Measurements from ENCODE around the gene DMP1. TPM values are rescaled to one million over a fixed set of nuclear protein-coding genes. Genes with fewer than 3 reads are reported as not detected.

Gene DMP1
- total RNA-seq, 1 donor: not detected

DNA sequence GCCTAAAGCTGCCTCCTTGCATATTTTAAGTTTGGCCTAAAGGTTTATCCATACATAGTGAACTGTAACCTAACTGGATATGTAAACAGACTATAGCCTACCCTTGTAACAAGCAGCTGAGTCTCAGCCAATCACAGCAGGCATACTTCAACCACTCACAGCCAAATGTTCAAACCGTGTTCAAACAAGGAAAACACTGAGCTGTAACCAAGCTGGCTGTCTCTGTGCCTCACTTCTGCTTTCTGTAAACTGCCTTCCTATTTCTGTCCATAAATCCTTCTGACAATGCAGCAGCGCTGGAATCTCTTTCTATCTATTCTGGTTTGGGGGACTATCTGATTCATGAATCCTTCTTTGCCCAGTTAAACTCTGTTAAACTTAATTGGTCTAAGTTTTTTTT is 25.4 kb upstream of the DMP1 start:
- Histone ChIP-seq H3K79me2 (ENCODE audit: insufficient read depth, low read length) (no peaks in the 10 kb centered on the region), H3K36me3 (ENCODE audit: insufficient read depth, low read length) (no peaks in the 10 kb centered on the region), H3K27me3 (ENCODE audit: insufficient read depth, low read length) (peaks cover 15% of the 10 kb centered on the region), H2AFZ (ENCODE audit: low read length) (peak overlapping the region; percentile 12), H3K9me3 (ENCODE audit: low read depth, low read length) (no peaks in the 10 kb centered on the region), H3K4me1 (ENCODE audit: insufficient read depth, low read length) (no peaks in the 10 kb centered on the region), H3K4me2 (ENCODE audit: insufficient read depth, low read length) (no peak overlapping the region), H3K4me3 (ENCODE audit: insufficient read depth, low read length) (no peak overlapping the region), H3K27ac (ENCODE audit: low read depth, low read length) (no peak overlapping the region), H4K20me1 (ENCODE audit: insufficient read depth, low read length) (no peaks in the 10 kb centered on the region)
- no peak for DNase-seq (ENCODE audit: insufficient read length, low spot score, missing footprints)
- TF ChIP-seq, protein P1, sequence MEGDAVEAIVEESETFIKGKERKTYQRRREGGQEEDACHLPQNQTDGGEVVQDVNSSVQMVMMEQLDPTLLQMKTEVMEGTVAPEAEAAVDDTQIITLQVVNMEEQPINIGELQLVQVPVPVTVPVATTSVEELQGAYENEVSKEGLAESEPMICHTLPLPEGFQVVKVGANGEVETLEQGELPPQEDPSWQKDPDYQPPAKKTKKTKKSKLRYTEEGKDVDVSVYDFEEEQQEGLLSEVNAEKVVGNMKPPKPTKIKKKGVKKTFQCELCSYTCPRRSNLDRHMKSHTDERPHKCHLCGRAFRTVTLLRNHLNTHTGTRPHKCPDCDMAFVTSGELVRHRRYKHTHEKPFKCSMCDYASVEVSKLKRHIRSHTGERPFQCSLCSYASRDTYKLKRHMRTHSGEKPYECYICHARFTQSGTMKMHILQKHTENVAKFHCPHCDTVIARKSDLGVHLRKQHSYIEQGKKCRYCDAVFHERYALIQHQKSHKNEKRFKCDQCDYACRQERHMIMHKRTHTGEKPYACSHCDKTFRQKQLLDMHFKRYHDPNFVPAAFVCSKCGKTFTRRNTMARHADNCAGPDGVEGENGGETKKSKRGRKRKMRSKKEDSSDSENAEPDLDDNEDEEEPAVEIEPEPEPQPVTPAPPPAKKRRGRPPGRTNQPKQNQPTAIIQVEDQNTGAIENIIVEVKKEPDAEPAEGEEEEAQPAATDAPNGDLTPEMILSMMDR (IDR thresholded peaks at IDR 0.05; ENCODE audit: extremely low read depth, low read depth, low read length): no peak

DNA sequence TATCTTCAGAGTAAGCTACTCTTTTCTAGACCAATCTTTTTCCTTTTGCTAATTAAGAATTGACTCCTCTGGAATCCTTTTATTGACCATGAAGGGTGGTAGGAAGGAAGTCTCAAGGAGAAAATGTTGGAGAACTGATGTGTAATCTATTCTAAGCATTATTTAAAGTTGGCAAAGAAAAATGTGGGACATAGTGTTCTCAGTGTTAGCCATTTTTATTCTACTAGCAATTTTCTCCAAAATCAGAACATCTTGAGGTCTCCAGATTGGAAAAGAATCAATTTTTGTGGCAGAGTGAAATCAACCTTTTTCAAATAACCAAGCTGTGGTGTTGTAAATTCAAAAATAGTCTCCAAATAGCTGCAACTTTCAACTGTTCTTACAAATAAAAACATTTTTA is 18.4 kb upstream of the DMP1 start:
- Histone ChIP-seq H4K20me1 (ENCODE audit: insufficient read depth, low read length) (no peaks in the 10 kb centered on the region), H3K4me2 (ENCODE audit: insufficient read depth, low read length) (no peak overlapping the region), H3K4me1 (ENCODE audit: insufficient read depth, low read length) (no peaks in the 10 kb centered on the region), H2AFZ (ENCODE audit: low read length) (no peak overlapping the region), H3K4me3 (ENCODE audit: insufficient read depth, low read length) (no peak overlapping the region), H3K9me3 (ENCODE audit: low read depth, low read length) (no peaks in the 10 kb centered on the region), H3K79me2 (ENCODE audit: insufficient read depth, low read length) (no peaks in the 10 kb centered on the region), H3K27me3 (ENCODE audit: insufficient read depth, low read length) (peaks cover 5% of the 10 kb centered on the region), H3K27ac (ENCODE audit: low read depth, low read length) (no peak overlapping the region), H3K36me3 (ENCODE audit: insufficient read depth, low read length) (no peaks in the 10 kb centered on the region)
- TF ChIP-seq, protein P1 (IDR thresholded peaks at IDR 0.05; ENCODE audit: extremely low read depth, low read depth, low read length): no peak
- no peak for DNase-seq (ENCODE audit: insufficient read length, low spot score, missing footprints)

DNA sequence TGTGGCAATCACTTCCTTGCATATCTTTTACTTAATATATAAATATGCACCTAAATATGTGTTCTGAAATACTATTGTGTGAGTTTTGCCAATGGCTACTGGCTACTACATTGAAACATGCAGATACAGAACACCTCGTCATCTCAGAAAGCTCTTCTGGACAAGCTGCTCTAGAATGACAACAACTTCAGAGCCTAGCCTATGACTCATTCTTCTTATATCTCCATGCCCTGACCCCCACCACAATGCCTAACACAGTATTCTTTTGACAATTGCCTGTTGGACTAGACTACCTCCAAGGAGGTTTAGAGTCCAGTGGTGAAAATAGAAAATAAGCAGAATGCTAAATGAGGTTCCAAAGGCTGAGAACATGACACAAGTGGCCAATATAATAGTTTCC is 17.6 kb upstream of the DMP1 start:
- no peaks in the 10 kb centered on the region for H3K9me3 ChIP-seq (ENCODE audit: low read depth, low read length)
- TF ChIP-seq, protein P1 (IDR thresholded peaks at IDR 0.05; ENCODE audit: extremely low read depth, low read depth, low read length): no peak
- no peak overlapping the region for H2AFZ ChIP-seq (ENCODE audit: low read length)
- H3K4me2 ChIP-seq (ENCODE audit: insufficient read depth, low read length): no peak overlapping the region
- no peak overlapping the region for H3K27ac ChIP-seq (ENCODE audit: low read depth, low read length)
- peaks cover 5% of the 10 kb centered on the region for H3K27me3 ChIP-seq (ENCODE audit: insufficient read depth, low read length)
- no peaks in the 10 kb centered on the region for H4K20me1 ChIP-seq (ENCODE audit: insufficient read depth, low read length)
- H3K4me1 ChIP-seq (ENCODE audit: insufficient read depth, low read length): no peaks in the 10 kb centered on the region
- H3K36me3 ChIP-seq (ENCODE audit: insufficient read depth, low read length): no peaks in the 10 kb centered on the region
- H3K4me3 ChIP-seq (ENCODE audit: insufficient read depth, low read length): no peak overlapping the region
- no peaks in the 10 kb centered on the region for H3K79me2 ChIP-seq (ENCODE audit: insufficient read depth, low read length)
- no peak for DNase-seq (ENCODE audit: insufficient read length, low spot score, missing footprints)

DNA sequence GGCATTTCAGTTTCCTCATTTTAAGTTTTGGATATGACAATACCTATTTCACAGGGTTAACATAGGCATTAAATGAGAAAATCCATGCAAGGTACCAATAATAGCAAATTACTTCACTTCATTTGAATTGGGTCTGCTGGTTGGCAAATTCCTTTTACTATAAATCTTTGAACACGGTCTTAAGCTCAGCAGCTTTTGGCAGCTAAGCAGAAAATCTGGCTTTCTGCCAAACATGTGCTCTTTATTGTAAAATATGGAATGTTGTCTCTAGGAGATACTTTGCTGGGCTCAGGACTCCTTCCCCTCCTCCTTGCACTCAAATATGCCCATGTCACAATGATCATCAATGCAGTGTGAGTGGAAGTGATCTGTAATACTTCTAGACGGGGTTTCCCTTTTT is 16.8 kb upstream of the DMP1 start:
- Histone ChIP-seq H4K20me1 (ENCODE audit: insufficient read depth, low read length) (no peaks in the 10 kb centered on the region), H3K27ac (ENCODE audit: low read depth, low read length) (no peak overlapping the region), H3K4me3 (ENCODE audit: insufficient read depth, low read length) (no peak overlapping the region), H3K36me3 (ENCODE audit: insufficient read depth, low read length) (no peaks in the 10 kb centered on the region), H3K79me2 (ENCODE audit: insufficient read depth, low read length) (no peaks in the 10 kb centered on the region), H2AFZ (ENCODE audit: low read length) (no peak overlapping the region), H3K4me2 (ENCODE audit: insufficient read depth, low read length) (no peak overlapping the region), H3K4me1 (ENCODE audit: insufficient read depth, low read length) (no peaks in the 10 kb centered on the region), H3K27me3 (ENCODE audit: insufficient read depth, low read length) (peaks cover 5% of the 10 kb centered on the region), H3K9me3 (ENCODE audit: low read depth, low read length) (no peaks in the 10 kb centered on the region)
- no peak for DNase-seq (ENCODE audit: insufficient read length, low spot score, missing footprints)
- TF ChIP-seq, protein P1 (IDR thresholded peaks at IDR 0.05; ENCODE audit: extremely low read depth, low read depth, low read length): no peak
